GM12801 (cell line): Measurements from ENCODE around the gene MS4A4E.

Source experiments
- CTCF ChIP-seq: IDR thresholded peaks from one replicate; pipeline ENCODE4 v1.5.1; 2011; ENCODE audit warnings: control low read depth; ENCODE audit not compliant: insufficient read length; ENCODE audit errors: extremely low read depth

Gene MS4A4E

DNA sequence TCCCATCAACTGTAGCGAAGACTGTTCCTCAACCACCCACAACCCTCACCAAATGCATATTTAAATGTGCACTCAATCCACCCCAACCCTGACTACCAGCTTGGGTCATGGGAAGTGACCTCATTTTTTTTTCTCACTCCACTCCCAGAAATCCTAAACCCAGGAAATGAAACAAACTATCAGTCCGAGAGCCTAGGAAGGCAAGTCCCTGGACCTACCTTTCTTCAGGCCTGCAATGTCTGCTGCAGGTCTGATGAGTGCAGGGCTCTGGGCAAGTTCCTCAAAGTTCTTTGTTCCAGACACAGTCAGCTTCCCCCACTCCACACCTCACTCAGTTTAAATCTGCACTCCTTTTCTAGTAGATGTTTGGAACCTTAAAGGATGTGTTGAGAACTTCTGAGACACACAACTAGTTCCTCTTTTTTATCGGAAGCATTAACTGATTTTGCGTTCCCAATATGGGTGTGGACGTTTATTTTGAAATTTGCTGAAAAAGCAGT, at the start of gene MS4A4E:
MS4A4E (minus strand) TSS at position 398 of the 500 bp plus-strand sequence. CDS start 13,082 bp downstream, outside the sequence.
- TF ChIP-seq CTCF, result no peak

DNA sequence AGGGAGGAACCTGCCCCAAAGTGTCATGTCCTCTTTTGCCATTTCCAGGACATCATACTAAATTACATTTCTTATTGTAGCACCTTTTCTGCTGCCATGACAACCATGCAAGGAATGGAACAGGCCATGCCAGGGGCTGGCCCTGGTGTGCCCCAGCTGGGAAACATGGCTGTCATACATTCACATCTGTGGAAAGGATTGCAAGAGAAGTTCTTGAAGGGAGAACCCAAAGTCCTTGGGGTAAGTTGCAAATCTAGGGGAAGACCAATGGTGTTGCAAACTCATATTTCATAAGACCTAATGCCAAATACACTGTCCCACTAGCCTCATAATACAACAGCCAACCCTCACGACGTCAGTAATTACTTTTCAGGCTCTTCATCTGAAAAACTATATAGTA, 49.2 kb upstream of the MS4A4E start:
- no peak for TF ChIP-seq CTCF

GRCh38 chr11:60288531-60288930, 45.6 kb upstream of the MS4A4E start:
- TF ChIP-seq CTCF, result no peak

- TF ChIP-seq CTCF, result no peak
Observed at GRCh38 chr11:60282286-60282685, 39.3 kb upstream of the MS4A4E start.

DNA sequence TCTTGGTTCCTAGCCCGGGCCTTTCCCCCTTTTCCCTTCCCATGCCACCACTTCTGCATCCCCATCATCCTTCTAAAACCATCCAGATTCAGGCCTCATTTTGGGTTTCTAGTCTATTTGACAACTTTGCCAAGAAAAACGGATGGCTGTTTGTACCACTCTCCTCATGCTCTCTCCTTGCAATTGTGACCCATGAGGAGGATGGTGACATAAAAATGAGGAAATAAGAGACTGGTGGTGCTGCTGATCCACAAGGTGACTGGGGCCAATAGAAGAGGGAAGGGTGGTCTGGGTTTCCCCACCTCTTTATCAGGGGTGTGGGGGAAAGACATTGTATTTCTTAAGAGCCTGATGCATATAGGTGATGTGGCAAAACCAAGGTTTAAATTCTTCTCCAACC, 38.5 kb upstream of the MS4A4E start:
- TF ChIP-seq CTCF, result no peak

GRCh38 chr11:60280412-60280811, 37.5 kb upstream of the MS4A4E start, which contains the start of gene MS4A4A:
Gene MS4A4A (plus strand): TSS chr11:60280666. CDS start chr11:60280676, 10 bp downstream.
- no peak for TF ChIP-seq CTCF

- no peak for TF ChIP-seq CTCF
Observed at GRCh38 chr11:60274416-60274815, 31.5 kb upstream of the MS4A4E start.
